Endothelial cell of umbilical vein (primary cell): ENCODE measurements around the gene GOLGA8B. TPM values are rescaled to one million over a fixed set of nuclear protein-coding genes. Genes with fewer than 3 reads are reported as not detected.

Source experiments
- BruUV-seq: library from RNA; stranded (reverse); fragments of 400-500 nt; replicated peaks from 2 replicates; lab custom pipeline; 2021; lab: Mats Ljungman, UMichigan
- CTCF ChIA-PET: fragments of 300-600, 350-600 bp; sonication (Branson Sonifier 250); formaldehyde crosslinking; loops from one replicate; lab custom pipeline; 2021; ENCODE audit warnings: antibody characterized with exemption, inconsistent platforms; lab: Charles Lee
- POLR2A ChIA-PET: fragments of 300-600, 350-600 bp; sonication (Branson Sonifier 250); formaldehyde crosslinking; loops from one replicate; lab custom pipeline; 2021; ENCODE audit warnings: antibody characterized with exemption, inconsistent platforms; lab: Charles Lee
- DNase-seq: peaks from one replicate; pipeline ENCODE4 v3.0.0-alpha.2; 2011; ENCODE audit warnings: low read depth, low spot score
- FAIRE-seq: peaks from 2 replicates; lab custom pipeline; 2011; peaks lifted over from hg19 to GRCh38; lab: Jason Lieb, UNC
- H2AFZ ChIP-seq: 2 replicates; pipeline ENCODE4 v1.6.0; 2012; ENCODE audit warnings: low read depth, low read length, control low read depth, inconsistent platforms
- H3K27ac ChIP-seq: 2 replicates; pipeline ENCODE4 v1.5.1; 2011; ENCODE audit warnings: low read depth, mild to moderate bottlenecking, control low read depth, low read length, moderate library complexity; ENCODE audit not compliant: insufficient read depth
- H3K27me3 ChIP-seq, 2 experiments: 2 replicates each; pipeline versions ENCODE4 v1.6.0 to v1.6.1; 2011; ENCODE audit warnings: low read length in 2 of 2, mixed read lengths in 1 of 2; ENCODE audit not compliant: control insufficient read depth in 2 of 2, insufficient read depth in 2 of 2
- H3K36me3 ChIP-seq, 2 experiments: 2 replicates in 1 of 2; 3 replicates in 1 of 2; pipeline ENCODE4 v1.5.1; 2011; ENCODE audit warnings: low read length in 2 of 2, mild to moderate bottlenecking in 1 of 2, moderate library complexity in 1 of 2; ENCODE audit not compliant: control insufficient read depth in 2 of 2, insufficient read depth in 2 of 2; ENCODE audit errors: extremely low read depth in 1 of 2
- H3K4me1 ChIP-seq: 3 replicates; pipeline ENCODE4 v1.5.1; 2011; ENCODE audit warnings: mild to moderate bottlenecking, low read length; ENCODE audit not compliant: control insufficient read depth, insufficient read depth; ENCODE audit errors: extremely low read depth
- H3K4me2 ChIP-seq: 2 replicates; pipeline ENCODE4 v1.6.1; 2011; ENCODE audit warnings: low read length, control low read depth, mixed read lengths; ENCODE audit not compliant: insufficient read depth
- H3K4me3 ChIP-seq, 3 experiments: fragments of 200-600 bp in 1 of 3; sonication (generic), shearing (Covaris generic) in 1 of 3; replicated peaks in 1 of 3; 2 replicates each; pipeline ENCODE4 v1.5.1; 2011 to 2016; ENCODE audit warnings: control low read depth in 3 of 3, low read length in 3 of 3, mild to moderate bottlenecking in 2 of 3, inconsistent platforms in 1 of 3, low read depth in 1 of 3, moderate library complexity in 1 of 3; ENCODE audit not compliant: insufficient read depth in 1 of 3
- H3K79me2 ChIP-seq: 2 replicates; pipeline ENCODE4 v1.6.0; 2012; ENCODE audit warnings: low read length, inconsistent platforms; ENCODE audit not compliant: control insufficient read depth, insufficient read depth
- H3K9ac ChIP-seq: replicated peaks from 2 replicates; pipeline ENCODE3; 2011; ENCODE audit warnings: low read length, control low read depth; ENCODE audit not compliant: insufficient read depth; ENCODE audit errors: extremely low read depth
- H3K9me1 ChIP-seq: replicated peaks from 3 replicates; pipeline ENCODE4 v1.6.0; 2011; ENCODE audit warnings: mild to moderate bottlenecking, low read length; ENCODE audit not compliant: control insufficient read depth, insufficient read depth; ENCODE audit errors: extremely low read depth
- H3K9me3 ChIP-seq: replicated peaks from 2 replicates; pipeline ENCODE4 v1.5.1; 2012; ENCODE audit warnings: low read length, inconsistent platforms; ENCODE audit not compliant: control insufficient read depth, insufficient read depth
- H4K20me1 ChIP-seq: replicated peaks from 2 replicates; pipeline ENCODE3; 2011; ENCODE audit warnings: mild to moderate bottlenecking, low read length; ENCODE audit not compliant: control insufficient read depth, insufficient read depth; ENCODE audit errors: extremely low read depth
- FOS ChIP-seq: IDR thresholded peaks from 2 replicates; pipeline ENCODE4 v1.6.1; 2011; ENCODE audit warnings: mild to moderate bottlenecking, low read length, moderate library complexity, borderline replicate concordance; ENCODE audit not compliant: insufficient read depth
- JUN ChIP-seq: IDR thresholded peaks from 2 replicates; pipeline ENCODE4 v1.6.1; 2011; ENCODE audit warnings: borderline replicate concordance, low read depth; ENCODE audit not compliant: insufficient read length, insufficient read depth
- MYC ChIP-seq: IDR thresholded peaks from one replicate; pipeline ENCODE4 v1.6.1; 2011; ENCODE audit warnings: mild to moderate bottlenecking, low read depth, low read length
- POLR2A ChIP-seq: IDR thresholded peaks from 2 replicates; pipeline ENCODE4 v1.6.1; 2012; ENCODE audit warnings: low read depth, mild to moderate bottlenecking, control low read depth, low read length
- dilution Hi-C: fragments of 300-500 bp; cut with MboI; formaldehyde crosslinking; loops from one replicate; pipeline ENCODE4 v1.15.0; 2019; ENCODE audit warnings: low sequenced_read_pairs; ENCODE audit not compliant: extremely low pct_ligation_motif_present
- intact Hi-C: fragments of 100-400 bp; cut with micrococcal nuclease; formaldehyde crosslinking; loops from one replicate; pipeline ENCODE4 v1.10.0; 2022
- polyA plus RNA-seq, 4 experiments: library from polyadenylated mRNA; depleted of rRNA in 3 of 4; stranded (reverse) in 3 of 4; unstranded in 1 of 4; fragments of >200 nt; gene quantifications; 2 replicates each; pipeline versions ENCODE4 v1.2.1 to v1.2.3, GENCODE V29; 2011 to 2012; ENCODE audit warnings: missing spikeins in 1 of 4
- total RNA-seq: library from RNA; stranded (reverse); gene quantifications from 2 replicates; pipeline ENCODE4 v1.2.3, GENCODE V29; 2021
- TF ChIP-seq, protein P1 (sequence below), 2 donors: IDR thresholded peaks; 1 replicate in 1 of 2; 2 replicates in 1 of 2; pipeline ENCODE4 v1.5.1; 2011; ENCODE audit warnings: low read length in 2 of 2, mild to moderate bottlenecking in 2 of 2, moderate library complexity in 2 of 2, control low read depth in 1 of 2, inconsistent platforms in 1 of 2, low read depth in 1 of 2; ENCODE audit not compliant: insufficient read depth in 1 of 2; ENCODE audit errors: extremely low read depth in 1 of 2

GOLGA8B gene
- total and polyA plus RNA-seq, 2 donors (not counting 3 experiments of a cell fraction or from before 2014, with no cell fraction given): 30.9 to 36.0 TPM

DNA sequence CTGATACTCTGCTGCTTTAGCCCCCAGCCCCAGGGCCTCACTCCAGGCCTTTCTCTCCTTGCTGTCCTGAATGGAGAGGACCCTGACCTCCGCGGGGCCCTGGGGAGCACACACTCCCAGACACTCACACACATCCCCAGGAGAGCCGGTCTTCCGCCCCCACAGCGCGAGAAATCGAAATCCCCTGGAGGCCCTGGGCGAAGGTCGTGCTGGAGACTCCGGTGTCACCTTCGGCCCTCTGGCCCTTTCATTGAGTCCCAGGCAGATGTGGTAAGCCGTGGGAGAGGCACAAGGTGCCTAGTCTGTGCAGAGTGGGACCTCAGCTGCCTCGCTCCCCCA lies 848 bp upstream of the GOLGA8B start:
- Histone ChIP-seq H3K9me1 (no peaks in the 10 kb centered on the region), H3K9me3 (no peaks in the 10 kb centered on the region), H3K4me3 (peak overlapping the region in 1 of 3 experiments; percentile 74), H3K36me3 (no peaks in the 10 kb centered on the region), H3K4me1 (peaks cover 5% of the 10 kb centered on the region), H3K9ac (no peak overlapping the region), H3K4me2 (peak overlapping the region; percentile 67), H3K79me2 (no peaks in the 10 kb centered on the region), H3K27me3 (no peaks in the 10 kb centered on the region), H3K27ac (no peak overlapping the region), H2AFZ (peak overlapping the region; percentile 93), H4K20me1 (no peaks in the 10 kb centered on the region)
- TF ChIP-seq, protein P1, sequence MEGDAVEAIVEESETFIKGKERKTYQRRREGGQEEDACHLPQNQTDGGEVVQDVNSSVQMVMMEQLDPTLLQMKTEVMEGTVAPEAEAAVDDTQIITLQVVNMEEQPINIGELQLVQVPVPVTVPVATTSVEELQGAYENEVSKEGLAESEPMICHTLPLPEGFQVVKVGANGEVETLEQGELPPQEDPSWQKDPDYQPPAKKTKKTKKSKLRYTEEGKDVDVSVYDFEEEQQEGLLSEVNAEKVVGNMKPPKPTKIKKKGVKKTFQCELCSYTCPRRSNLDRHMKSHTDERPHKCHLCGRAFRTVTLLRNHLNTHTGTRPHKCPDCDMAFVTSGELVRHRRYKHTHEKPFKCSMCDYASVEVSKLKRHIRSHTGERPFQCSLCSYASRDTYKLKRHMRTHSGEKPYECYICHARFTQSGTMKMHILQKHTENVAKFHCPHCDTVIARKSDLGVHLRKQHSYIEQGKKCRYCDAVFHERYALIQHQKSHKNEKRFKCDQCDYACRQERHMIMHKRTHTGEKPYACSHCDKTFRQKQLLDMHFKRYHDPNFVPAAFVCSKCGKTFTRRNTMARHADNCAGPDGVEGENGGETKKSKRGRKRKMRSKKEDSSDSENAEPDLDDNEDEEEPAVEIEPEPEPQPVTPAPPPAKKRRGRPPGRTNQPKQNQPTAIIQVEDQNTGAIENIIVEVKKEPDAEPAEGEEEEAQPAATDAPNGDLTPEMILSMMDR (IDR thresholded peaks at IDR 0.05; ENCODE audit: extremely low read depth in 1 of 2, insufficient read depth in 1 of 2, low read depth in 1 of 2, low read length in 2 of 2): no peak
- TF ChIP-seq MYC (no peak), POLR2A (no peak), JUN (no peak), FOS (no peak)
- dilution Hi-C loops (no loop called here), intact Hi-C loops (no loop called here)
- DNase-seq (no peak), FAIRE-seq (no peak)
- POLR2A ChIA-PET: no interaction called here
- no TSS peak for BruUV-seq
- CTCF ChIA-PET: interaction anchor here (1.2 kb wide), 1 partner anchor 472 kb away, joined by 3 read pairs; no protein-coding TSS in a partner anchor
